GM18519 (cell line): Measurements from ENCODE around the gene KLHL18.

ENCODE experiments used
- ATAC-seq: cut with Tn5 transposase; IDR thresholded peaks from one replicate; pipeline ENCODE4 v1.9.1; 2021; ENCODE audit warnings: mild to moderate bottlenecking, moderate library complexity; ENCODE audit not compliant: unreplicated experiment, low FRiP score

KLHL18 gene

GRCh38 chr3:47384425-47384824 is 101.7 kb downstream of the KLHL18 start:
- no peak for ATAC-seq

GRCh38 chr3:47385007-47385406 is 102.3 kb downstream of the KLHL18 start:
- no peak for ATAC-seq

- no peak for ATAC-seq
These were observed 103.1 kb downstream of the KLHL18 start for GRCh38 chr3:47385796-47386195.

- no peak for ATAC-seq
These were observed 110.2 kb downstream of the KLHL18 start for GRCh38 chr3:47392933-47393332.

- no peak for ATAC-seq
These were observed 111.6 kb downstream of the KLHL18 start for GRCh38 chr3:47394140-47394870.

- ATAC-seq = no peak
These were observed 112.1 kb downstream of the KLHL18 start for GRCh38 chr3:47394881-47395280.
